ENCODE data around the gene TMEM214. TPM values are rescaled to one million over a fixed set of nuclear protein-coding genes. Genes with fewer than 3 reads are reported as not detected.

Gene TMEM214
- total RNA-seq, 4 donors from 2014 or later: 16.1 to 96.2 (median 66.5) TPM

DNA sequence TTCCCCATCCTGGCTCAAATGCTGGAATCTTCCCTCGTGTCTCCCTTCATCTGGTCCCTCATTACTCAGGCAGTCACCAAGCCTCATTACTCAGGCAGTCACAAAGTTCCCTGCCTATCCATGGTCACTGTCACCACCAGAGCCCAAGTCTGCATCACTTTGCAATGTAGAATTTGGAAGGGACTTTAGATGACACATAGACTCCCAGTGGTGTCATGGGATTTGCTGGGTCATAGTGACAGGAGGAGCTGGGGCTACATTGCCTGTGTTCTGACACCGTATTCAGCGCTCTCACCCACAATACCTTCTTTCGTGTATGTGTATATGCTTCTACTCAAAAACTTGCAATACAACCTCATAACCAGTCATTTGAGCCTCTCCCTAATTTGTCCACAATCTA is 43.6 kb downstream of the TMEM214 start:
- no peaks in the 10 kb centered on the region for H3K36me3 ChIP-seq
- no peaks in the 10 kb centered on the region for H3K9me3 ChIP-seq
- TF ChIP-seq, protein P1, sequence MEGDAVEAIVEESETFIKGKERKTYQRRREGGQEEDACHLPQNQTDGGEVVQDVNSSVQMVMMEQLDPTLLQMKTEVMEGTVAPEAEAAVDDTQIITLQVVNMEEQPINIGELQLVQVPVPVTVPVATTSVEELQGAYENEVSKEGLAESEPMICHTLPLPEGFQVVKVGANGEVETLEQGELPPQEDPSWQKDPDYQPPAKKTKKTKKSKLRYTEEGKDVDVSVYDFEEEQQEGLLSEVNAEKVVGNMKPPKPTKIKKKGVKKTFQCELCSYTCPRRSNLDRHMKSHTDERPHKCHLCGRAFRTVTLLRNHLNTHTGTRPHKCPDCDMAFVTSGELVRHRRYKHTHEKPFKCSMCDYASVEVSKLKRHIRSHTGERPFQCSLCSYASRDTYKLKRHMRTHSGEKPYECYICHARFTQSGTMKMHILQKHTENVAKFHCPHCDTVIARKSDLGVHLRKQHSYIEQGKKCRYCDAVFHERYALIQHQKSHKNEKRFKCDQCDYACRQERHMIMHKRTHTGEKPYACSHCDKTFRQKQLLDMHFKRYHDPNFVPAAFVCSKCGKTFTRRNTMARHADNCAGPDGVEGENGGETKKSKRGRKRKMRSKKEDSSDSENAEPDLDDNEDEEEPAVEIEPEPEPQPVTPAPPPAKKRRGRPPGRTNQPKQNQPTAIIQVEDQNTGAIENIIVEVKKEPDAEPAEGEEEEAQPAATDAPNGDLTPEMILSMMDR (IDR thresholded peaks at IDR 0.05): no peak
- DNase-seq: no peak
- H3K4me3 ChIP-seq: no peak overlapping the region
- peak overlapping the region; percentile 92 to 98 for H3K27ac ChIP-seq
- intact Hi-C loops (cut with DNase I; ENCODE audit: low total_unique reads): no loop called here
- peaks cover under 1 to 4% of the 10 kb centered on the region in 2 donors for H3K4me1 ChIP-seq
- no peaks in the 10 kb centered on the region for H3K27me3 ChIP-seq

DNA sequence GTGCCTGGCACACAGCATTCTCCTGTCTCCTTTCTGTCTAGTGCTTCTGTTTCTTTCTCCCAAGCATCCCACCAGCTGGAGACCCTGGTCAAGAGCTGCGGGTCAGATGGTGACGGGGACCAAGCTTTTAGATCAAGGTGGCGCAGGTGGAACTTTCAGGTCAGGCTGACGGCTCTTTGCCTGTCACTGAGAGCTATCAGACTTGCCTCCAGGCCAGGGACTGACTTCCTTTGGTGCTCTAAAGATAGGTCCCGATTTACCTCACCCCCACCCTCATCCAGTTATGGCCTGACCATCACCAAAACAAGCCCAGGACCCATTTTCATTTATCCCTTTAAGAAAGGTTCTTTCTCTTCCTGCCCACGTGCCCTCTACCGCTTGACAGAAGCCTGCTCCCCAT is 44.5 kb downstream of the TMEM214 start:
- Histone ChIP-seq H3K36me3 (no peaks in the 10 kb centered on the region), H3K27ac (peak overlapping the region; percentile 92 to 98), H3K27me3 (no peaks in the 10 kb centered on the region), H3K4me3 (no peak overlapping the region), H3K4me1 (peaks cover 5 to 9% of the 10 kb centered on the region in 2 donors), H3K9me3 (no peaks in the 10 kb centered on the region)
- intact Hi-C loops (cut with DNase I; ENCODE audit: low total_unique reads): no loop called here
- DNase-seq: no peak
- TF ChIP-seq, protein P1 (IDR thresholded peaks at IDR 0.05): no peak
- no peak for TF ChIP-seq POLR2A (IDR thresholded peaks at IDR 0.05)

DNA sequence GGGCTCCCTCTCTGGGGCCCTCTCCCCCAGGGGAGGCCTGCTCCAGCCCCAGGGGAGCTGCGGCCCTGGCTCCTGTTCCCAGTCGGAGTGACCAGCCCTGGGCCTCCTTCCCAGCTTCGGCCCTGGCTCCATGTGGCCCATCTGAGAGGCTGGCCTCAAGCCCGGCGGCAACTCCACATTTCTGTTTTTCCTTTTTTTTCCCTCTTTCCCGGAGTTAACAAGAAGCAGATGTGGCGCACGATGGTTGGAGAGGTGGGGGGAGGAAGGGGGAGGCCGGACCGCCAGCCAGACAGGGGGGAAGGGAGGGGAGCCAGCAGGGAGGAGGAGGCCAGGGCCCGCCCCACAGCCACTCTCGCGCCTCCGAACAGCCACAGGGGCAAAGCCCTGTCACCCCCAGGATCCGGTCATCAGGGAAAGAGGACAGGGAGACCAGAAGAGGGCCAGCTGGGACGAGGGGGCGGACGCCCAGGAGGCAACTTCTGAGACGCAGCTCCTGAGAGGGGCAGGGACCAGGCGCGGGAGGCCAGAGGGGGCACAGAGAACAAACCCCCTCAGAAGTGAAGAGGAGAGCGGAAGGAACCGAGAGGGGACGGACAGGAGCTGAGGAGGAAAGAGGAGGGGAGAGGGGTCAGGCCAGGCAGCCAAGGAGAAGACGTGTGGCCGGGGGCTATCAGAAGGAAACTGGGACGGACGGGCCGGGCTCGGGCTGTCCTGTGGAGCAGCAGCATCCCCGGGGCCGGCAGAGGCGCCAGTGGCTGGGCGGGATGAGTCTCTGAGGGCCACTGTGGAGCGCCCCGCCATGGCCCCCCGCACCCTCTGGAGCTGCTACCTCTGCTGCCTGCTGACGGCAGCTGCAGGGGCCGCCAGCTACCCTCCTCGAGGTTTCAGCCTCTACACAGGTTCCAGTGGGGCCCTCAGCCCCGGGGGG is 45.8 kb downstream of the TMEM214 start, which contains the start of gene EMILIN1:
Gene EMILIN1, plus strand, starts transcription at position 349 of the 928 bp plus-strand sequence. Its CDS starts 451 bp downstream, at position 800.
- peaks cover 5 to 14% of the 10 kb centered on the region in 2 donors for H3K4me1 ChIP-seq
- peak; percentile 93 to 96 for DNase-seq
- no peaks in the 10 kb centered on the region for H3K27me3 ChIP-seq
- H3K27ac ChIP-seq: peak within 1 kb of the TSS; percentile 92 to 98
- TF ChIP-seq POLR2A (IDR thresholded peaks at IDR 0.05): peak; percentile 41 to 70
- TF ChIP-seq, protein P1 (IDR thresholded peaks at IDR 0.05): peak in 1 of 4 experiments; percentile 17
- intact Hi-C loops (cut with DNase I; ENCODE audit: low total_unique reads): loop anchor here (2.0 kb wide), 1 partner anchor 28 kb away; the partner anchor contains the start of gene AGBL5
- no peaks in the 10 kb centered on the region for H3K9me3 ChIP-seq
- H3K4me3 ChIP-seq: peak within 1 kb of the TSS; percentile 52 to 84
- no peaks in the 10 kb centered on the region for H3K36me3 ChIP-seq

DNA sequence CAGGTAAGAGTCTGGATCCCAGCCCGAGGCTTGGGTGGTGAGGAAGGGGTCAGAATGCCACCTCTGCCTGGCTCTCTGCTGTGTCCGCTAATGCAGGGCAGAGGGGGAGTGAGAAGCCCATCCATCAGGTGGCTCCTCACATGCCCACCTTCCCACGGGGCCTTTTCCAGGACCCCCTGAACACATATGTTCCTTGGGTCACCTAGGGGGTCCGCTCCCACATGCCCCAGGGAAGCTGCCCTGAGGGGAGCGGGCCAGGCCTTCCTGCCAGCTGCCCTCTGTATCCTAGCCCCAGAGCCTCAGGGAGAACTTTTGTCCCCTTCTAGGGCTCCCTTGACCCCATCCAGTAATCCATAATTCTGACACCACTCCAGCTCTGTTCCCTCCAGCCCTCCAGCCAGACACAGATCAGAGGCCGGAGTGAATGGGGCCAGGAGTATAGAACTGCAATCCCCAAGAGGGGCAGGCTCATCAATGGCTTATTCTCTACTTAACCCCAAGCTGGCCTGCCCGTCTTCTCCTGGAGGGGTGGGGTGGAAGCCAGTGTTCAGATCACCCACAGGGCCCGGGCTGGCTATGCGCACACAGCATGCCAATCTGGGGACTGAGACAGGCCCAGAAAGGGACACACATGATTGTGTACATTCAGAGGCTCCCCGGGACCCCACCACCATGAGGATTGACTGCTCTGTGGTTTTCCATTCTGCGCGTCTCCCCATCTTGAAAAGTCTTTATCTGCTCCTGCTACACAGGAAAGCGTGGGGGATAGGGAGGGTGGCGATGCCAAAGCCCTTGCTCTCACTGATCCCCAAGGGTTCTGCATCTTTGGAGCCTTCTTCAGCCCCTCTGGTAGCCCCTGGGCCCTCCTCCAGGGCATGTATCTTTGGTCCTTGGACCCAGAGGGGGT is 46.7 kb downstream of the TMEM214 start:
- peaks cover 5 to 14% of the 10 kb centered on the region in 2 donors for H3K4me1 ChIP-seq
- no peak for DNase-seq
- no peaks in the 10 kb centered on the region for H3K36me3 ChIP-seq
- intact Hi-C loops (cut with DNase I; ENCODE audit: low total_unique reads): loop anchor here (2.0 kb wide), 1 partner anchor 29 kb away; the partner anchor contains the start of gene AGBL5
- H3K4me3 ChIP-seq: peak overlapping the region; percentile 52 to 84
- H3K9me3 ChIP-seq: no peaks in the 10 kb centered on the region
- no peak for TF ChIP-seq POLR2A (IDR thresholded peaks at IDR 0.05)
- TF ChIP-seq, protein P1 (IDR thresholded peaks at IDR 0.05): no peak
- no peaks in the 10 kb centered on the region for H3K27me3 ChIP-seq
- peak overlapping the region; percentile 92 to 98 for H3K27ac ChIP-seq
